ENCODE results near the gene ID3. TPM values are rescaled to one million over a fixed set of nuclear protein-coding genes. Genes with fewer than 3 reads are reported as not detected.
A peak's percentile ranks its signal among the peaks of the same experiment; 100 is the strongest.

ID3 gene
- total RNA-seq, 1 donor from 2014 or later, result 154 TPM

GRCh38 chr1:23558872-23559135 is 497 bp downstream of the ID3 start:
- H3K4me3 ChIP-seq (ENCODE audit: low read depth, low read length), result peak overlapping the region; percentile 75
- TF ChIP-seq CTCF (conservative IDR thresholded peaks at IDR 0.05; ENCODE audit: low read depth, low read length), result no peak
- DNase-seq (ENCODE audit: low read depth), result no peak

- H3K4me3 ChIP-seq (ENCODE audit: low read depth, low read length), result peak overlapping the region; percentile 75
- TF ChIP-seq CTCF (conservative IDR thresholded peaks at IDR 0.05; ENCODE audit: low read depth, low read length), result no peak
- no peak for DNase-seq (ENCODE audit: low read depth)
Measured at GRCh38 chr1:23558140-23558871, 995 bp downstream of the ID3 start.

GRCh38 chr1:23557471-23558124 is 1.7 kb downstream of the ID3 start:
- H3K4me3 ChIP-seq (ENCODE audit: low read depth, low read length), result peak overlapping the region; percentile 75
- no peak for DNase-seq (ENCODE audit: low read depth)
- no peak for TF ChIP-seq CTCF (conservative IDR thresholded peaks at IDR 0.05; ENCODE audit: low read depth, low read length)

- no peak for DNase-seq (ENCODE audit: low read depth)
- TF ChIP-seq CTCF (conservative IDR thresholded peaks at IDR 0.05; ENCODE audit: low read depth, low read length), result no peak
- no peak overlapping the region for H3K4me3 ChIP-seq (ENCODE audit: low read depth, low read length)
Measured at GRCh38 chr1:23556635-23557470, 2.4 kb downstream of the ID3 start.

GRCh38 chr1:23555986-23556634 is 3.2 kb downstream of the ID3 start:
- H3K4me3 ChIP-seq (ENCODE audit: low read depth, low read length), result no peak overlapping the region
- DNase-seq (ENCODE audit: low read depth), result no peak
- TF ChIP-seq CTCF (conservative IDR thresholded peaks at IDR 0.05; ENCODE audit: low read depth, low read length), result no peak

- DNase-seq (ENCODE audit: low read depth), result no peak
- no peak for TF ChIP-seq CTCF (conservative IDR thresholded peaks at IDR 0.05; ENCODE audit: low read depth, low read length)
- peak overlapping the region; percentile 56 for H3K4me3 ChIP-seq (ENCODE audit: low read depth, low read length)
Measured at GRCh38 chr1:23555270-23555985, 3.9 kb downstream of the ID3 start.
